Esophagus muscularis mucosa (tissue), 3 donors: ENCODE results near the gene SERINC4.
"Not testable (repeated sequence)": the region's sequence is repeated elsewhere in the genome, so short reads cannot be mapped to it uniquely, and the experiment has no call there.

ENCODE experiments used
- EP300 ChIP-seq: sonication (generic); formaldehyde crosslinking; IDR thresholded peaks from one replicate; pipeline ENCODE4 v1.6.1; 2017; ENCODE audit warnings: antibody characterized with exemption
- TF ChIP-seq, protein P1 (sequence below), 3 experiments: fragments of 200-600 bp in 2 of 3; fragments of 450-650 bp in 1 of 3; sonication (generic) in 2 of 3; IDR thresholded peaks; one replicate each; pipeline ENCODE4 v1.5.1; 2017 to 2019; ENCODE audit warnings: antibody characterized with exemption in 3 of 3, mild to moderate bottlenecking in 2 of 3, moderate library complexity in 1 of 3

DNA sequence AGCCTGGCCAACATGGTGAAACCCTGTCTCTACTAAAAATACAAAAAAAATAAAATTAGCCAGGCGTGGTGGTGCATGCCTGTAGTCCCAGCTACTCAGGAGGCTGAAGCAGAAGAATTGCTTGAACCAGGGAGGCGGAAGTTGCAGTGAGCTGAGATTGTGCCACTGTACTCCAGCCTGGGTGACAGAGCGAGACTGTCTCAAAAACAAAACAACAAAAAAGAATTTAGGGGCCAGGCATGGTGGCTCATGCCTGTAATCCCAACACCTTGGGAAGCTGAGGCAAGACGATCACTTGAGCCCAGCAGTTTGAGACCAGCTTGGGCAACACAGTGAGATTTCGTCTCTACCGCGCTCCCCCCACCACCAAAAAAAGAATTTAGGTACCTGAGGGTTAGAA is 2.7 kb upstream of the SERINC4 start:
- TF ChIP-seq, protein P1, sequence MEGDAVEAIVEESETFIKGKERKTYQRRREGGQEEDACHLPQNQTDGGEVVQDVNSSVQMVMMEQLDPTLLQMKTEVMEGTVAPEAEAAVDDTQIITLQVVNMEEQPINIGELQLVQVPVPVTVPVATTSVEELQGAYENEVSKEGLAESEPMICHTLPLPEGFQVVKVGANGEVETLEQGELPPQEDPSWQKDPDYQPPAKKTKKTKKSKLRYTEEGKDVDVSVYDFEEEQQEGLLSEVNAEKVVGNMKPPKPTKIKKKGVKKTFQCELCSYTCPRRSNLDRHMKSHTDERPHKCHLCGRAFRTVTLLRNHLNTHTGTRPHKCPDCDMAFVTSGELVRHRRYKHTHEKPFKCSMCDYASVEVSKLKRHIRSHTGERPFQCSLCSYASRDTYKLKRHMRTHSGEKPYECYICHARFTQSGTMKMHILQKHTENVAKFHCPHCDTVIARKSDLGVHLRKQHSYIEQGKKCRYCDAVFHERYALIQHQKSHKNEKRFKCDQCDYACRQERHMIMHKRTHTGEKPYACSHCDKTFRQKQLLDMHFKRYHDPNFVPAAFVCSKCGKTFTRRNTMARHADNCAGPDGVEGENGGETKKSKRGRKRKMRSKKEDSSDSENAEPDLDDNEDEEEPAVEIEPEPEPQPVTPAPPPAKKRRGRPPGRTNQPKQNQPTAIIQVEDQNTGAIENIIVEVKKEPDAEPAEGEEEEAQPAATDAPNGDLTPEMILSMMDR (IDR thresholded peaks at IDR 0.05): not testable (repeated sequence)
- TF ChIP-seq EP300: not testable (repeated sequence)
